NT2/D1 (cell line): ENCODE results near the gene ARAP3.

Experiments
- SUZ12 ChIP-seq: IDR thresholded peaks from 2 replicates; pipeline ENCODE4 v1.6.1; 2011; ENCODE audit not compliant: insufficient read length, insufficient read depth; ENCODE audit errors: extremely low read depth
- YY1 ChIP-seq: IDR thresholded peaks from 2 replicates; pipeline ENCODE4 v1.6.1; 2011; ENCODE audit not compliant: insufficient read length, insufficient read depth
- ZNF274 ChIP-seq: IDR thresholded peaks from 2 replicates; pipeline ENCODE4 v1.6.1; 2011; ENCODE audit warnings: mild to moderate bottlenecking, low read depth, low read length

DNA sequence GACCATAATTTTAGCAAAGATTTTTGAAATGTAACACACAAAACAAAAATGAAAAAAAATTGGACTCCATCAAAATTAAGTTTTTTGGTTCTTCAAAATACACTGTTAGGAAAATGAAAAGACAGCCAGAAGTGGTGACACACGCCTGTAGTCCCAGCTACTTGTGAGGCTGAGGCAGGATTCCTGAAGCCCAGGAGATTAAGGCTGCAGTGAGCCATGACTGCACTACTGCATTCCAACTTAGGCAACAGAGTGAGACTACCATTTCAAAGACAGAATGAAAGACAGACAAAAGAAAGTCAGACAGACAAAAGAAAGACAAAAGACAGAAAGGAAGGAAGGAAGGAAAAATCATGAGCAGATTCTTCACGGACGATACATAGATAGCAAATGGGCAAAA is 70.7 kb downstream of the ARAP3 start:
- TF ChIP-seq ZNF274 = no peak
- TF ChIP-seq SUZ12 = no peak
- no peak for TF ChIP-seq YY1
